K562 (cell line): ENCODE measurements around the gene IDH3G. TPM values are rescaled to one million over a fixed set of nuclear protein-coding genes. Genes with fewer than 3 reads are reported as not detected.

Experiments used
- ARHGAP35 ChIP-seq: fragments of 450-650 bp; IDR thresholded peaks from 2 replicates; pipeline ENCODE4 v1.6.1; 2018; ENCODE audit not compliant: partially characterized antibody
- CXXC5 ChIP-seq: fragments of 250-450 bp; sonication (Bioruptor Pico); IDR thresholded peaks from 2 replicates; pipeline ENCODE4 v1.8.0; 2022; ENCODE audit warnings: inconsistent platforms, mild to moderate bottlenecking, moderate library complexity
- ELF4 ChIP-seq: fragments of 450-650 bp; formaldehyde crosslinking; IDR thresholded peaks from 2 replicates; pipeline ENCODE4 v1.4.0; 2022; ENCODE audit warnings: missing genetic modification characterization
- KLF10 ChIP-seq: fragments of 250-450 bp; sonication (Bioruptor Pico); IDR thresholded peaks from 2 replicates; pipeline ENCODE4 v1.6.1; 2021; ENCODE audit warnings: matching md5 sums
- NFYB ChIP-seq: IDR thresholded peaks from 2 replicates; pipeline ENCODE4 v1.6.1; 2011; ENCODE audit warnings: mild to moderate bottlenecking, moderate library complexity; ENCODE audit not compliant: insufficient read length; ENCODE audit errors: extremely low read depth
- POLR2H ChIP-seq: IDR thresholded peaks from 2 replicates; pipeline ENCODE4 v1.6.1; 2016; ENCODE audit warnings: missing genetic modification characterization, low read depth, mild to moderate bottlenecking, control low read depth, missing compliant biosample characterization, moderate library complexity
- SMC3 ChIP-seq: conservative IDR thresholded peaks from 2 replicates; pipeline ENCODE4 v1.6.1; 2011; ENCODE audit warnings: low read depth, low read length, improper control_type of control experiment; ENCODE audit not compliant: insufficient read depth
- THAP12 ChIP-seq: fragments of 250-450 bp; sonication (Bioruptor Pico); IDR thresholded peaks from 2 replicates; pipeline ENCODE4 v1.9.0; 2021; ENCODE audit warnings: mild to moderate bottlenecking, inconsistent platforms
- ZNF592 ChIP-seq: fragments of 450-650 bp; IDR thresholded peaks from 2 replicates; pipeline ENCODE4 v1.6.1; 2017; ENCODE audit warnings: antibody characterized with exemption, mild to moderate bottlenecking
- ZSCAN32 ChIP-seq: fragments of 450-650 bp; formaldehyde crosslinking; IDR thresholded peaks from 2 replicates; pipeline ENCODE4 v1.4.0; 2020; ENCODE audit warnings: mild to moderate bottlenecking, moderate library complexity
- polyA plus RNA-seq, 8 experiments: library from polyadenylated mRNA; depleted of rRNA in 4 of 8; stranded (reverse) in 5 of 8; unstranded in 3 of 8; fragments of >200 nt; fragmentation: Nextera tagmentation in 2 of 8; fragmentation: Illumina TruSeq in 1 of 8; extraction: Ambion mirVana in 2 of 8; extraction: Trizol in 1 of 8; gene quantifications; 2 replicates each; pipeline versions ENCODE4 v1.2.1 to v1.2.3, GENCODE V29; 2011 to 2014; ENCODE audit warnings: inconsistent platforms in 1 of 8, missing spikeins in 1 of 8
- total RNA-seq, 7 experiments: library from RNA; depleted of rRNA in 6 of 7; stranded (reverse); fragments of >200 nt in 6 of 7; fragmentation: Illumina TruSeq in 2 of 7; extraction: Trizol in 2 of 7; gene quantifications; 2 replicates each; pipeline versions ENCODE4 v1.2.1 to v1.2.3, GENCODE V29; 2011 to 2021; ENCODE audit warnings: low replicate concordance in 1 of 7
- TF ChIP-seq, protein P1 (sequence below), 3 experiments: IDR thresholded peaks in 2 of 3; conservative IDR thresholded peaks in 1 of 3; 2 replicates each; pipeline ENCODE4 v1.5.1; 2011 to 2012; ENCODE audit warnings: low read length in 3 of 3, mild to moderate bottlenecking in 3 of 3, control low read depth in 2 of 3, improper control_type of control experiment in 1 of 3, inconsistent platforms in 1 of 3, low read depth in 1 of 3, mixed read lengths in 1 of 3, moderate library complexity in 1 of 3; ENCODE audit not compliant: insufficient read depth in 2 of 3

Gene IDH3G
- total and polyA plus RNA-seq, 9 of the 15 experiments (the other 6 are each of a cell fraction or from before 2014, with no cell fraction given): 24.3 to 72.5 (median 37.9) TPM

DNA sequence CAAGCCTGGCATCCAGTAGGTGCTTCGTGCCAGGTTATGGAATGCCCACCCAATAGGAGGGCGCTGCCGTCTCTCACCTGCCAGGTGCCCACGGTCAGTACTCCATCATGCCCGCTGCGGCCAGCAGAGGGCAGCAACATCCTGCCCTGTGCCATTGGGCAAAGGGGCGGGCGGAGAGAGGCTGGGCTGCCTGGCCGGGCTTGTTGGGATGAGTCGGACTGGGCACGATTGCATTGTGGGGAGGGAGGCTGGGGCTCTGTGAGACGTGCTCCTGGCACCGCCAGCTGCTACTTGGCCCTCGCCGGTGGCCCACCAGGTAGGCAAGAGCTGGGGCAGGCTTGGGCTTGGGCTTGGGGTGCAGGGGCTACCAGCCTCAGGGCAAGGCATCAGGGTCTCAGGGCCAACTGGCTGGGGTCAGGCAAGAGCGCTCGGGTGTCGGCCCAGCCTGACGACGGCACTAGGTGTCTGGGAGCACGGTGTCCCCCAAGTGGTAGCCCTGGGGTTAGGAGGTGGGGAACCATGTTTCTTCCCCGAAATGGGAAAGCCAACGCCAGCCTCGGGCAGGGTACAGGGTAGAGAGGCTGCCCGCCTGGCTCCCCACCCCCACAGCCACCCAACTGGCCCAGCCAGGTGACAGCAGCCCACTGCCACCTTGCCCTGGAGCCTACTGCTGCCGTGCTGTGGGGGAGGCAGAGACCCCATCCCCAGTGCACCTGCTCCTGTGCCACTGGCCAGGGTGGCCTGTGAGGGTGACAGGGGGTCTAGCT is 30.0 kb downstream of the IDH3G start, which contains the start of gene PLXNB3 (continued):
- no peak for TF ChIP-seq THAP12
- TF ChIP-seq SMC3: peak; percentile 73
- peak; percentile 11 for TF ChIP-seq NFYB
- peak; percentile 58 for TF ChIP-seq ZNF592
- TF ChIP-seq KLF10 (CRISPR knock-in tag): no peak
- TF ChIP-seq CXXC5 (CRISPR knock-in tag): peak; percentile 32; the same call in 1 of the 2 replicates
- TF ChIP-seq, protein P1, sequence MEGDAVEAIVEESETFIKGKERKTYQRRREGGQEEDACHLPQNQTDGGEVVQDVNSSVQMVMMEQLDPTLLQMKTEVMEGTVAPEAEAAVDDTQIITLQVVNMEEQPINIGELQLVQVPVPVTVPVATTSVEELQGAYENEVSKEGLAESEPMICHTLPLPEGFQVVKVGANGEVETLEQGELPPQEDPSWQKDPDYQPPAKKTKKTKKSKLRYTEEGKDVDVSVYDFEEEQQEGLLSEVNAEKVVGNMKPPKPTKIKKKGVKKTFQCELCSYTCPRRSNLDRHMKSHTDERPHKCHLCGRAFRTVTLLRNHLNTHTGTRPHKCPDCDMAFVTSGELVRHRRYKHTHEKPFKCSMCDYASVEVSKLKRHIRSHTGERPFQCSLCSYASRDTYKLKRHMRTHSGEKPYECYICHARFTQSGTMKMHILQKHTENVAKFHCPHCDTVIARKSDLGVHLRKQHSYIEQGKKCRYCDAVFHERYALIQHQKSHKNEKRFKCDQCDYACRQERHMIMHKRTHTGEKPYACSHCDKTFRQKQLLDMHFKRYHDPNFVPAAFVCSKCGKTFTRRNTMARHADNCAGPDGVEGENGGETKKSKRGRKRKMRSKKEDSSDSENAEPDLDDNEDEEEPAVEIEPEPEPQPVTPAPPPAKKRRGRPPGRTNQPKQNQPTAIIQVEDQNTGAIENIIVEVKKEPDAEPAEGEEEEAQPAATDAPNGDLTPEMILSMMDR (IDR thresholded peaks at IDR 0.05 in 2 of 3, conservative IDR thresholded peaks at IDR 0.05 in 1 of 3; ENCODE audit: insufficient read depth in 2 of 3, low read depth in 1 of 3, low read length in 3 of 3): peak; percentile 70 to 81 (median 75)
- TF ChIP-seq POLR2H (tag): no peak
- TF ChIP-seq ARHGAP35: no peak
- TF ChIP-seq ZSCAN32 (CRISPR knock-in tag): no peak
- TF ChIP-seq ELF4 (CRISPR knock-in tag): no peak
